Keratinocyte (primary cell): ENCODE measurements around the gene POLD4. TPM values are rescaled to one million over a fixed set of nuclear protein-coding genes. Genes with fewer than 3 reads are reported as not detected.

Source experiments
- DNase-seq: peaks from one replicate; pipeline ENCODE4 v3.0.0-alpha.2; 2011; ENCODE audit warnings: low read depth, missing footprints, low spot score
- FAIRE-seq: peaks from 2 replicates; lab custom pipeline; 2011; peaks lifted over from hg19 to GRCh38; lab: Jason Lieb, UNC
- H2AFZ ChIP-seq: 2 replicates; pipeline ENCODE4 v1.6.0; 2012; ENCODE audit warnings: low read length, control low read depth, inconsistent platforms; ENCODE audit not compliant: control insufficient read depth
- H3K27ac ChIP-seq: 2 replicates; pipeline ENCODE4 v1.5.1; 2011; ENCODE audit warnings: low read length; ENCODE audit not compliant: control insufficient read depth, insufficient read depth
- H3K27me3 ChIP-seq: 3 replicates; pipeline ENCODE4 v1.6.0; 2011; ENCODE audit warnings: low read length; ENCODE audit not compliant: control insufficient read depth, insufficient read depth; ENCODE audit errors: extremely low read depth
- H3K36me3 ChIP-seq, 2 experiments: 2 replicates in 1 of 2; 3 replicates in 1 of 2; pipeline ENCODE4 v1.5.1; 2011; ENCODE audit warnings: low read length in 2 of 2, mild to moderate bottlenecking in 1 of 2; ENCODE audit not compliant: control insufficient read depth in 2 of 2, insufficient read depth in 2 of 2; ENCODE audit errors: extremely low read depth in 1 of 2
- H3K4me1 ChIP-seq: 3 replicates; pipeline ENCODE4 v1.5.1; 2011; ENCODE audit warnings: low read length; ENCODE audit not compliant: control insufficient read depth, insufficient read depth; ENCODE audit errors: extremely low read depth
- H3K4me2 ChIP-seq: 3 replicates; pipeline ENCODE4 v1.6.0; 2011; ENCODE audit warnings: low read depth, low read length; ENCODE audit not compliant: control insufficient read depth, insufficient read depth; ENCODE audit errors: extremely low read depth
- H3K4me3 ChIP-seq, 3 experiments: fragments of 200-600 bp in 1 of 3; sonication (generic) in 1 of 3; 2 replicates in 2 of 3; 3 replicates in 1 of 3; pipeline ENCODE4 v1.5.1; 2011 to 2016; ENCODE audit warnings: low read length in 3 of 3, mild to moderate bottlenecking in 3 of 3, control low read depth in 2 of 3, inconsistent platforms in 1 of 3, low read depth in 1 of 3, mixed read lengths in 1 of 3, mixed run types in 1 of 3, moderate library complexity in 1 of 3; ENCODE audit not compliant: control insufficient read depth in 2 of 3, insufficient read depth in 2 of 3; ENCODE audit errors: extremely low read depth in 1 of 3
- H3K79me2 ChIP-seq: 2 replicates; pipeline ENCODE4 v1.6.0; 2012; ENCODE audit warnings: low read length; ENCODE audit not compliant: control insufficient read depth, insufficient read depth
- H3K9ac ChIP-seq: 3 replicates; pipeline ENCODE4 v1.6.0; 2011; ENCODE audit warnings: low read length; ENCODE audit not compliant: control insufficient read depth, insufficient read depth; ENCODE audit errors: extremely low read depth
- H3K9me1 ChIP-seq: 3 replicates; pipeline ENCODE4 v1.6.0; 2011; ENCODE audit warnings: low read length; ENCODE audit not compliant: control insufficient read depth, insufficient read depth; ENCODE audit errors: extremely low read depth
- H3K9me3 ChIP-seq: 2 replicates; pipeline ENCODE4 v1.5.1; 2012; ENCODE audit warnings: low read depth, low read length; ENCODE audit not compliant: control insufficient read depth
- H4K20me1 ChIP-seq: 3 replicates; pipeline ENCODE4 v1.6.0; 2011; ENCODE audit warnings: low read length; ENCODE audit not compliant: control insufficient read depth, insufficient read depth; ENCODE audit errors: extremely low read depth
- EZH2 ChIP-seq: IDR thresholded peaks from one replicate; pipeline ENCODE4 v1.6.1; 2012; ENCODE audit warnings: inconsistent platforms, mild to moderate bottlenecking, low read length, moderate library complexity
- dilution Hi-C: fragments of 300-500 bp; cut with MboI; formaldehyde crosslinking; loops from one replicate; pipeline ENCODE4 v1.7.0; 2020; ENCODE audit warnings: low sequenced_read_pairs; ENCODE audit not compliant: extremely low pct_ligation_motif_present
- polyA plus RNA-seq, 5 experiments: library from polyadenylated mRNA; depleted of rRNA in 3 of 5; stranded (reverse) in 3 of 5; stranded (forward) in 1 of 5; unstranded in 1 of 5; fragments of >200 nt; gene quantifications; 1 replicate in 1 of 5; 2 replicates in 3 of 5; 3 replicates in 1 of 5; pipeline versions ENCODE4 v1.2.1 to v1.2.3, GENCODE V29; 2011 to 2012; ENCODE audit warnings: missing spikeins in 2 of 5, low read depth in 1 of 5, low replicate concordance in 1 of 5
- TF ChIP-seq, protein P1 (sequence below), 3 experiments: IDR thresholded peaks in 1 of 3; conservative IDR thresholded peaks in 1 of 3; optimal IDR thresholded peaks in 1 of 3; 2 replicates in 2 of 3; 3 replicates in 1 of 3; pipeline versions ENCODE3 to v1.5.1; 2011; ENCODE audit warnings: low read length in 3 of 3, mild to moderate bottlenecking in 3 of 3, moderate library complexity in 2 of 3, control low read depth in 1 of 3, inconsistent platforms in 1 of 3; ENCODE audit not compliant: insufficient read depth in 2 of 3; ENCODE audit errors: extremely low read depth in 1 of 3

POLD4 gene
- polyA plus RNA-seq, 1 donor (not counting 4 experiments of a cell fraction or from before 2014, with no cell fraction given) = 35.7 TPM

DNA sequence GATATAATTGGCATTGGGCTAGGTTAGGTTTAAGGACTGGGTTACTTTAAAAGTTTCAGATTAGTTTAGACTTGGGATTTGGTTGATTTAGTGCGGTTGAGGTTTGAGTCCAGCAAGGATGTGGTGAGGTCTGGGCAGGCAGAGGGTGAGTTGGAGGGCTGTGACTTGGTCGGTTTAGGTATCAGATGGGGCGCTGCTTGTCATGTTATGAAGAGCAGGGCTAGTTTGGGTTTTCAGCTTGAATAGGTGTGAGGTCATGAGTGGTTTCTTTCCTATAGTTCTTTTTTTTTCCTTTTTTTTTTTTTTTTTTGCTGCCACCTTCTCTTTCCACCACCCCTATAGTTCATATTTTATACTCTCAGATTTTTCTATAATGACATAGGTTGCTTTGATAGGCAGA, 15.3 kb upstream of the POLD4 start:
- no peak for DNase-seq
- Histone ChIP-seq H3K27ac (no peak overlapping the region), H2AFZ (no peak overlapping the region), H3K9me1 (no peaks in the 10 kb centered on the region), H3K4me2 (no peak overlapping the region), H4K20me1 (peaks cover 5% of the 10 kb centered on the region), H3K79me2 (no peaks in the 10 kb centered on the region), H3K36me3 (peaks cover 4 to 6% of the 10 kb centered on the region in 2 experiments), H3K9ac (no peak overlapping the region), H3K4me3 (no peak overlapping the region), H3K9me3 (no peaks in the 10 kb centered on the region), H3K27me3 (no peaks in the 10 kb centered on the region), H3K4me1 (peaks cover 17% of the 10 kb centered on the region)
- TF ChIP-seq, protein P1, sequence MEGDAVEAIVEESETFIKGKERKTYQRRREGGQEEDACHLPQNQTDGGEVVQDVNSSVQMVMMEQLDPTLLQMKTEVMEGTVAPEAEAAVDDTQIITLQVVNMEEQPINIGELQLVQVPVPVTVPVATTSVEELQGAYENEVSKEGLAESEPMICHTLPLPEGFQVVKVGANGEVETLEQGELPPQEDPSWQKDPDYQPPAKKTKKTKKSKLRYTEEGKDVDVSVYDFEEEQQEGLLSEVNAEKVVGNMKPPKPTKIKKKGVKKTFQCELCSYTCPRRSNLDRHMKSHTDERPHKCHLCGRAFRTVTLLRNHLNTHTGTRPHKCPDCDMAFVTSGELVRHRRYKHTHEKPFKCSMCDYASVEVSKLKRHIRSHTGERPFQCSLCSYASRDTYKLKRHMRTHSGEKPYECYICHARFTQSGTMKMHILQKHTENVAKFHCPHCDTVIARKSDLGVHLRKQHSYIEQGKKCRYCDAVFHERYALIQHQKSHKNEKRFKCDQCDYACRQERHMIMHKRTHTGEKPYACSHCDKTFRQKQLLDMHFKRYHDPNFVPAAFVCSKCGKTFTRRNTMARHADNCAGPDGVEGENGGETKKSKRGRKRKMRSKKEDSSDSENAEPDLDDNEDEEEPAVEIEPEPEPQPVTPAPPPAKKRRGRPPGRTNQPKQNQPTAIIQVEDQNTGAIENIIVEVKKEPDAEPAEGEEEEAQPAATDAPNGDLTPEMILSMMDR (optimal IDR thresholded peaks at IDR 0.05 in 1 of 3, IDR thresholded peaks at IDR 0.05 in 1 of 3, conservative IDR thresholded peaks at IDR 0.05 in 1 of 3; ENCODE audit: extremely low read depth in 1 of 3, insufficient read depth in 2 of 3, low read length in 3 of 3) = no peak
- TF ChIP-seq EZH2 = no peak
- dilution Hi-C loops = no loop called here
- no peak for FAIRE-seq

DNA sequence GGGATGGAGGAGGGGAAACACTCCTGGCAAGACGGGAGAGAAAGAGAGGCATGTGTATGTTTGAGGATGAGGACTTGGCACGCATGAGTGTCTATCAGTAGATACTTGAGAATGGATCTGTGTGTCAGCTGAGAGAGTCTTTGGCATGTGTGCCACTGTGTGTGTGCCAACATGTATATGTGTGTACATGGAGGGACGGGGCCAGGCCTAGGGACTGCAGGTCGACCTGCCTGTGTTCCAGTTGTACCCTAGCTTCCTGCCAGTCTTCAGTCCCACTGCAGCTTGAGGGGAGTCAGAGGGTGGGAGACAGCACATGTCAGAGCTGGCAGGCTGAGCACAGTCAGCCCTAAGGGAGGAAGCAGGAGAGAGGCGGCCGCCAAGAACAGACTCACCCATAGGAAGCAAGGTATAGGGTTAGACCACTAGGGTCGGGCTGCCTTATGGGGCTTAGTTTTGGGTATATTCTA, 14.4 kb upstream of the POLD4 start:
- TF ChIP-seq, protein P1 (optimal IDR thresholded peaks at IDR 0.05 in 1 of 3, IDR thresholded peaks at IDR 0.05 in 1 of 3, conservative IDR thresholded peaks at IDR 0.05 in 1 of 3; ENCODE audit: extremely low read depth in 1 of 3, insufficient read depth in 2 of 3, low read length in 3 of 3) = no peak
- TF ChIP-seq EZH2 = no peak
- Histone ChIP-seq H3K9ac (no peak overlapping the region), H3K4me3 (no peak overlapping the region), H2AFZ (no peak overlapping the region), H3K4me2 (no peak overlapping the region), H3K79me2 (no peaks in the 10 kb centered on the region), H3K9me3 (no peaks in the 10 kb centered on the region), H3K27me3 (no peaks in the 10 kb centered on the region), H3K36me3 (peaks cover 4 to 6% of the 10 kb centered on the region in 2 experiments), H4K20me1 (peaks cover 5% of the 10 kb centered on the region), H3K4me1 (peaks cover 17% of the 10 kb centered on the region), H3K9me1 (no peaks in the 10 kb centered on the region), H3K27ac (no peak overlapping the region)
- FAIRE-seq = peak; percentile 51
- no peak for DNase-seq
- dilution Hi-C loops = no loop called here
